H9 (cell line): ENCODE results near the gene ZNF609. TPM values are rescaled to one million over a fixed set of nuclear protein-coding genes. Genes with fewer than 3 reads are reported as not detected.
A peak's percentile ranks its signal among the peaks of the same experiment; 100 is the strongest.

Experiments used
- DNase-seq: peaks from one replicate; pipeline ENCODE4 v3.0.0-alpha.2; 2017
- H2AFZ ChIP-seq: one replicate; pipeline ENCODE4 v1.6.1; 2013; ENCODE audit warnings: mild to moderate bottlenecking, low read length, control low read depth, moderate library complexity
- H2AK5ac ChIP-seq: 2 replicates; pipeline ENCODE4 v1.6.1; 2013; ENCODE audit warnings: low read length, control low read depth, mixed read lengths; ENCODE audit not compliant: insufficient read length
- H2BK120ac ChIP-seq: one replicate; pipeline ENCODE4 v1.6.1; 2013; ENCODE audit warnings: low read depth, mild to moderate bottlenecking, low read length, control low read depth, inconsistent platforms; ENCODE audit not compliant: poor library complexity, severe bottlenecking
- H2BK12ac ChIP-seq: 2 replicates; pipeline ENCODE4 v1.6.1; 2013; ENCODE audit warnings: low read length, control low read depth, mixed read lengths, low read depth; ENCODE audit not compliant: insufficient read length
- H2BK15ac ChIP-seq: 2 replicates; pipeline ENCODE4 v1.6.1; 2013; ENCODE audit warnings: low read depth, low read length, control low read depth
- H2BK20ac ChIP-seq: one replicate; pipeline ENCODE4 v1.6.1; 2013; ENCODE audit warnings: low read depth, mild to moderate bottlenecking, low read length, control low read depth, inconsistent platforms; ENCODE audit not compliant: poor library complexity, severe bottlenecking
- H2BK5ac ChIP-seq: 2 replicates; pipeline ENCODE4 v1.6.1; 2013; ENCODE audit warnings: low read length, control low read depth, mixed read lengths; ENCODE audit not compliant: insufficient read length
- H3K14ac ChIP-seq: 2 replicates; pipeline ENCODE4 v1.6.1; 2013; ENCODE audit warnings: low read length, control low read depth; ENCODE audit not compliant: insufficient read depth
- H3K18ac ChIP-seq: 2 replicates; pipeline ENCODE4 v1.6.1; 2013; ENCODE audit warnings: low read depth, mild to moderate bottlenecking, mixed read lengths, low read length, control low read depth; ENCODE audit not compliant: insufficient read length
- H3K23ac ChIP-seq: 2 replicates; pipeline ENCODE4 v1.6.1; 2013; ENCODE audit warnings: low read length, control low read depth, mixed read lengths, low read depth; ENCODE audit not compliant: insufficient read length
- H3K23me2 ChIP-seq: 2 replicates; pipeline ENCODE4 v1.6.1; 2013; ENCODE audit warnings: low read depth, mild to moderate bottlenecking, mixed read lengths, low read length, control low read depth; ENCODE audit not compliant: insufficient read length, poor library complexity, severe bottlenecking
- H3K27ac ChIP-seq: 2 replicates; pipeline ENCODE4 v1.5.1; 2013; ENCODE audit warnings: low read length, control low read depth, mixed read lengths, low read depth; ENCODE audit not compliant: insufficient read length
- H3K27me3 ChIP-seq: 2 replicates; pipeline ENCODE4 v1.6.1; 2013; ENCODE audit warnings: low read length, control low read depth, inconsistent platforms; ENCODE audit not compliant: insufficient read depth
- H3K4ac ChIP-seq: 2 replicates; pipeline ENCODE4 v1.6.1; 2013; ENCODE audit warnings: low read depth, mild to moderate bottlenecking, control low read depth, inconsistent platforms, low read length, moderate library complexity
- H3K4me1 ChIP-seq: 2 replicates; pipeline ENCODE4 v1.6.1; 2013; ENCODE audit warnings: low read length, control low read depth, inconsistent platforms; ENCODE audit not compliant: insufficient read depth
- H3K4me2 ChIP-seq: 2 replicates; pipeline ENCODE4 v1.6.1; 2013; ENCODE audit warnings: low read length, control low read depth, mixed read lengths; ENCODE audit not compliant: insufficient read length, insufficient read depth
- H3K56ac ChIP-seq: 2 replicates; pipeline ENCODE4 v1.6.1; 2013; ENCODE audit warnings: low read depth, mild to moderate bottlenecking, mixed read lengths, low read length, control low read depth; ENCODE audit not compliant: insufficient read length
- H3K79me1 ChIP-seq: 2 replicates; pipeline ENCODE4 v1.6.1; 2013; ENCODE audit warnings: low read depth, mild to moderate bottlenecking, moderate library complexity, low read length, control low read depth, inconsistent platforms; ENCODE audit not compliant: insufficient read depth, poor library complexity, severe bottlenecking
- H3K79me2 ChIP-seq: 2 replicates; pipeline ENCODE4 v1.6.1; 2013; ENCODE audit warnings: low read length, control low read depth, inconsistent platforms; ENCODE audit not compliant: insufficient read depth
- H3K9ac ChIP-seq: 2 replicates; pipeline ENCODE4 v1.6.1; 2013; ENCODE audit warnings: low read length, control low read depth, mixed read lengths; ENCODE audit not compliant: insufficient read length; ENCODE audit errors: extremely low read depth
- H3K9me3 ChIP-seq: one replicate; pipeline ENCODE4 v1.6.1; 2013; ENCODE audit warnings: low read depth, low read length, inconsistent platforms; ENCODE audit not compliant: control insufficient read depth
- H3T11ph ChIP-seq: one replicate; pipeline ENCODE4 v1.6.1; 2013; ENCODE audit warnings: mild to moderate bottlenecking, low read length, control low read depth, inconsistent platforms
- H4K20me1 ChIP-seq: one replicate; pipeline ENCODE4 v1.6.1; 2013; ENCODE audit not compliant: control insufficient read depth, insufficient read length, insufficient read depth
- H4K5ac ChIP-seq: 2 replicates; pipeline ENCODE4 v1.6.1; 2013; ENCODE audit warnings: low read depth, mild to moderate bottlenecking, mixed read lengths, low read length, control low read depth; ENCODE audit not compliant: insufficient read length
- H4K8ac ChIP-seq: replicated peaks from 2 replicates; pipeline ENCODE4 v1.6.1; 2013; ENCODE audit warnings: low read length, control low read depth, mixed read lengths, low read depth; ENCODE audit not compliant: insufficient read length
- H4K91ac ChIP-seq: 2 replicates; pipeline ENCODE4 v1.6.1; 2013; ENCODE audit warnings: low read depth, mild to moderate bottlenecking, moderate library complexity, mixed read lengths, low read length, control low read depth; ENCODE audit not compliant: insufficient read length
- H3K27ac Mint-ChIP-seq, 3 experiments: 2 replicates in 2 of 3; 3 replicates in 1 of 3; pipeline ENCODE4 v1.8.0; 2020 to 2021; ENCODE audit warnings: mixed read lengths in 3 of 3, mild to moderate bottlenecking in 1 of 3, moderate library complexity in 1 of 3
- H3K27me3 Mint-ChIP-seq: 2 replicates; pipeline ENCODE4 v1.8.0; 2021; ENCODE audit warnings: low read depth, mild to moderate bottlenecking, moderate library complexity, mixed read lengths
- H3K36me3 Mint-ChIP-seq, 3 experiments: 2 replicates in 2 of 3; 3 replicates in 1 of 3; pipeline ENCODE4 v1.8.0; 2020 to 2021; ENCODE audit warnings: low read depth in 3 of 3, mixed read lengths in 3 of 3; ENCODE audit not compliant: insufficient read depth in 1 of 3
- H3K4me1 Mint-ChIP-seq, 2 experiments: 2 replicates each; pipeline ENCODE4 v1.8.0; 2020; ENCODE audit warnings: mixed read lengths in 2 of 2
- H3K4me3 Mint-ChIP-seq, 2 experiments: 2 replicates in 1 of 2; 3 replicates in 1 of 2; pipeline ENCODE4 v1.8.0; 2020 to 2021; ENCODE audit warnings: mild to moderate bottlenecking in 2 of 2, mixed read lengths in 2 of 2, moderate library complexity in 1 of 2
- H3K9me3 Mint-ChIP-seq, 2 experiments: 2 replicates in 1 of 2; 3 replicates in 1 of 2; pipeline ENCODE4 v1.8.0; 2020; ENCODE audit warnings: mild to moderate bottlenecking in 2 of 2, mixed read lengths in 2 of 2, moderate library complexity in 1 of 2
- WGBS: extraction: QIAGEN DNeasy Blood & Tissue Kit; methylation state at CpG from one replicate; pipeline ENCODE4 v1.1.7; 2013; ENCODE audit warnings: missing lambda C conversion rate, low lambda C conversion rate, mixed read lengths; ENCODE audit not compliant: insufficient read length; ENCODE audit errors: extremely low coverage; 5-methylcytosine and 5-hydroxymethylcytosine counted together
- total RNA-seq: library from RNA; stranded (reverse); gene quantifications from 2 replicates; pipeline ENCODE4 v1.2.1, GENCODE V29; 2021
- TF ChIP-seq, protein P1 (sequence below): fragments of 200-600 bp; sonication (generic); conservative IDR thresholded peaks from 3 replicates; pipeline ENCODE4 v1.8.0; 2021; ENCODE audit warnings: antibody characterized with exemption, mild to moderate bottlenecking

The ZNF609 gene
- total RNA-seq, 1 experiment from 2014 or later: 45.3 TPM

- no CpG with 5 or more reads among the region's 4 CpGs for WGBS
- H3K9me3 Mint-ChIP-seq: no peaks in the 10 kb centered on the region
Observed at GRCh38 chr15:64535460-64536243, 75.3 kb downstream of the ZNF609 start.

More at GRCh38 chr15:64535460-64536243, 75.3 kb downstream of the ZNF609 start:
- peaks cover 8% of the 10 kb centered on the region; the same call in 1 of the 2 replicates for H3K79me2 ChIP-seq
- no peak overlapping the region for H4K5ac ChIP-seq
- Mint-ChIP-seq H3K4me3 (no peak overlapping the region), H3K36me3 (peaks cover 0 to 3% (median 1%) of the 10 kb centered on the region in 3 experiments; a peak in 4 of 7 replicates), H3K27me3 (no peaks in the 10 kb centered on the region; the same call in 1 of the 2 replicates), H3K27ac (0 out of 7 replicates have a peak overlapping the region, but pooled peaks of 2 of the 3 experiments have one; percentile 14 to 36), H3K4me1 (peaks cover 5% of the 10 kb centered on the region in 2 experiments; a peak in 3 of 4 replicates)
- H4K20me1 ChIP-seq: no peaks in the 10 kb centered on the region
- no peak overlapping the region for H3K23ac ChIP-seq
- no peaks in the 10 kb centered on the region for H3K79me1 ChIP-seq
- no peak overlapping the region for H4K8ac ChIP-seq
- no peak overlapping the region for H2AFZ ChIP-seq
- TF ChIP-seq, protein P1, sequence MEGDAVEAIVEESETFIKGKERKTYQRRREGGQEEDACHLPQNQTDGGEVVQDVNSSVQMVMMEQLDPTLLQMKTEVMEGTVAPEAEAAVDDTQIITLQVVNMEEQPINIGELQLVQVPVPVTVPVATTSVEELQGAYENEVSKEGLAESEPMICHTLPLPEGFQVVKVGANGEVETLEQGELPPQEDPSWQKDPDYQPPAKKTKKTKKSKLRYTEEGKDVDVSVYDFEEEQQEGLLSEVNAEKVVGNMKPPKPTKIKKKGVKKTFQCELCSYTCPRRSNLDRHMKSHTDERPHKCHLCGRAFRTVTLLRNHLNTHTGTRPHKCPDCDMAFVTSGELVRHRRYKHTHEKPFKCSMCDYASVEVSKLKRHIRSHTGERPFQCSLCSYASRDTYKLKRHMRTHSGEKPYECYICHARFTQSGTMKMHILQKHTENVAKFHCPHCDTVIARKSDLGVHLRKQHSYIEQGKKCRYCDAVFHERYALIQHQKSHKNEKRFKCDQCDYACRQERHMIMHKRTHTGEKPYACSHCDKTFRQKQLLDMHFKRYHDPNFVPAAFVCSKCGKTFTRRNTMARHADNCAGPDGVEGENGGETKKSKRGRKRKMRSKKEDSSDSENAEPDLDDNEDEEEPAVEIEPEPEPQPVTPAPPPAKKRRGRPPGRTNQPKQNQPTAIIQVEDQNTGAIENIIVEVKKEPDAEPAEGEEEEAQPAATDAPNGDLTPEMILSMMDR: no peak
- H2AK5ac ChIP-seq: no peak overlapping the region
- H3K14ac ChIP-seq: no peak overlapping the region
- H3K18ac ChIP-seq: no peak overlapping the region
- H3K4me1 ChIP-seq: no peaks in the 10 kb centered on the region
- no peak overlapping the region for H3K4me2 ChIP-seq
- no peak for DNase-seq
- H2BK15ac ChIP-seq: no peak overlapping the region
- no peak overlapping the region for H2BK120ac ChIP-seq
- H3K9me3 ChIP-seq: no peaks in the 10 kb centered on the region
- no peak overlapping the region for H2BK12ac ChIP-seq
- no peak overlapping the region for H3K56ac ChIP-seq
- H3K27ac ChIP-seq: no peak overlapping the region
- no peak overlapping the region for H2BK5ac ChIP-seq
- H3K4ac ChIP-seq: no peak overlapping the region
- H3K27me3 ChIP-seq: no peaks in the 10 kb centered on the region
- H2BK20ac ChIP-seq: no peak overlapping the region
- H4K91ac ChIP-seq: no peak overlapping the region
- no peak overlapping the region for H3K9ac ChIP-seq
- H3T11ph ChIP-seq: no peak overlapping the region
- no peaks in the 10 kb centered on the region for H3K23me2 ChIP-seq
